AG04450 (cell line): Measurements from ENCODE around the gene MT1HL1. TPM values are rescaled to one million over a fixed set of nuclear protein-coding genes. Genes with fewer than 3 reads are reported as not detected.

Experiments
- CTCF ChIA-PET: fragments of 300-600, 350-600 bp; formaldehyde crosslinking; extraction: SDS; loops from one replicate; lab custom pipeline; 2022; ENCODE audit warnings: antibody characterized with exemption, inconsistent platforms; lab: Charles Lee
- POLR2A ChIA-PET: fragments of 350-600 bp; formaldehyde crosslinking; extraction: SDS; loops from one replicate; lab custom pipeline; 2021; ENCODE audit warnings: antibody characterized with exemption, inconsistent platforms; lab: Yijun Ruan, JAX
- DNase-seq: peaks from one replicate; pipeline ENCODE4 v3.0.0-alpha.2; 2011; ENCODE audit warnings: low read depth, low spot score
- H3K27ac ChIP-seq: one replicate; pipeline ENCODE4 v1.5.1; 2012; ENCODE audit warnings: low read depth, low read length, control low read depth
- H3K27me3 ChIP-seq: one replicate; pipeline ENCODE4 v1.6.0; 2012; ENCODE audit warnings: low read length; ENCODE audit not compliant: control insufficient read depth, insufficient read depth
- H3K4me3 ChIP-seq: 2 replicates; pipeline ENCODE4 v1.5.1; 2011; ENCODE audit warnings: mild to moderate bottlenecking, low read depth, low read length, control low read depth
- H3K9me3 ChIP-seq: 2 replicates; pipeline ENCODE4 v1.5.1; 2012; ENCODE audit warnings: low read length; ENCODE audit not compliant: control insufficient read depth, insufficient read depth
- CTCF ChIP-seq: IDR thresholded peaks from 2 replicates; pipeline ENCODE4 v1.5.1; 2011; ENCODE audit warnings: low read depth, low read length, control low read depth, inconsistent platforms
- polyA plus RNA-seq: library from polyadenylated mRNA; depleted of rRNA; stranded (reverse); fragments of >200 nt; gene quantifications from 2 replicates; pipeline ENCODE4 v1.2.3, GENCODE V29; 2011

MT1HL1 gene
- polyA plus RNA-seq, 1 experiment, result not detected

- CTCF ChIA-PET, result no interaction called here
- no peak for DNase-seq
- POLR2A ChIA-PET, result no interaction called here
- Histone ChIP-seq H3K27me3 (no peaks in the 10 kb centered on the region), H3K4me3 (no peak overlapping the region), H3K9me3 (no peaks in the 10 kb centered on the region), H3K27ac (no peak overlapping the region)
- TF ChIP-seq CTCF, result no peak
Observed at GRCh38 chr1:237033061-237033460, 28.8 kb upstream of the MT1HL1 start.

- ChIA-PET POLR2A (no interaction called here), CTCF (no interaction called here)
- H3K27ac ChIP-seq, result no peak overlapping the region
- DNase-seq, result no peak
- no peak for TF ChIP-seq CTCF
- H3K9me3 ChIP-seq, result peaks cover 4% of the 10 kb centered on the region; the same call in 1 of the 2 replicates
- no peaks in the 10 kb centered on the region for H3K27me3 ChIP-seq
- H3K4me3 ChIP-seq, result no peak overlapping the region
Observed at GRCh38 chr1:237032029-237032428, 27.8 kb upstream of the MT1HL1 start.

- Histone ChIP-seq H3K4me3 (no peak overlapping the region), H3K27me3 (no peaks in the 10 kb centered on the region), H3K9me3 (peaks cover 4% of the 10 kb centered on the region; the same call in 1 of the 2 replicates), H3K27ac (no peak overlapping the region)
- TF ChIP-seq CTCF, result no peak
- POLR2A ChIA-PET, result no interaction called here
- CTCF ChIA-PET, result no interaction called here
- no peak for DNase-seq
Observed at GRCh38 chr1:237031480-237031879, 27.2 kb upstream of the MT1HL1 start.

GRCh38 chr1:237029850-237030535 is 25.8 kb upstream of the MT1HL1 start:
- Histone ChIP-seq H3K27me3 (no peaks in the 10 kb centered on the region), H3K27ac (no peak overlapping the region), H3K4me3 (no peak overlapping the region), H3K9me3 (peaks cover 4% of the 10 kb centered on the region; the same call in 1 of the 2 replicates)
- ChIA-PET POLR2A (no interaction called here), CTCF (no interaction called here)
- no peak for TF ChIP-seq CTCF
- no peak for DNase-seq

- H3K9me3 ChIP-seq, result peaks cover 4% of the 10 kb centered on the region; the same call in 1 of the 2 replicates
- POLR2A ChIA-PET, result no interaction called here
- no peak for TF ChIP-seq CTCF
- H3K27ac ChIP-seq, result no peak overlapping the region
- H3K4me3 ChIP-seq, result no peak overlapping the region
- DNase-seq, result no peak
- CTCF ChIA-PET, result no interaction called here
- no peaks in the 10 kb centered on the region for H3K27me3 ChIP-seq
Observed at GRCh38 chr1:237029240-237029639, 25.0 kb upstream of the MT1HL1 start.
